GM23248 (cell line): Measurements from ENCODE around the gene GPX1. TPM values are rescaled to one million over a fixed set of nuclear protein-coding genes. Genes with fewer than 3 reads are reported as not detected.
"Not testable (repeated sequence)": the region's sequence is repeated elsewhere in the genome, so short reads cannot be mapped to it uniquely, and the experiment has no call there.

Experiments
- DNase-seq: peaks from one replicate; pipeline ENCODE4 v3.0.0-alpha.2; 2015
- H2AFZ ChIP-seq: fragments of 200-600 bp; sonication (generic); 2 replicates; pipeline ENCODE4 v1.6.1; 2016; ENCODE audit warnings: antibody characterized with exemption
- H3F3A ChIP-seq: fragments of 200-600 bp; sonication (generic); 2 replicates; pipeline ENCODE4 v1.6.1; 2016; ENCODE audit warnings: mild to moderate bottlenecking, antibody characterized with exemption, mixed run types; ENCODE audit not compliant: insufficient read depth
- H3K27ac ChIP-seq: fragments of 200-600 bp; sonication (generic); 2 replicates; pipeline ENCODE4 v1.5.1; 2016; ENCODE audit warnings: mild to moderate bottlenecking
- H3K27me3 ChIP-seq: fragments of 200-600 bp; sonication (generic); replicated peaks from 2 replicates; pipeline ENCODE4 v1.6.1; 2016; ENCODE audit warnings: mild to moderate bottlenecking; ENCODE audit not compliant: insufficient read depth
- H3K36me3 ChIP-seq: fragments of 200-600 bp; sonication (generic); 2 replicates; pipeline ENCODE4 v1.6.1; 2016; ENCODE audit warnings: low read depth, mild to moderate bottlenecking
- H3K4me1 ChIP-seq: fragments of 200-600 bp; sonication (generic); 2 replicates; pipeline ENCODE4 v1.6.1; 2016; ENCODE audit warnings: mild to moderate bottlenecking; ENCODE audit not compliant: insufficient read depth
- H3K4me2 ChIP-seq: fragments of 200-600 bp; sonication (generic); one replicate; pipeline ENCODE4 v1.6.1; 2016; ENCODE audit warnings: mild to moderate bottlenecking; ENCODE audit not compliant: unreplicated experiment
- H3K4me3 ChIP-seq: fragments of 200-600 bp; sonication (generic); 2 replicates; pipeline ENCODE4 v1.5.1; 2016; ENCODE audit warnings: mild to moderate bottlenecking
- H3K79me2 ChIP-seq: fragments of 200-600 bp; sonication (generic); 2 replicates; pipeline ENCODE4 v1.6.1; 2016; ENCODE audit warnings: mild to moderate bottlenecking; ENCODE audit not compliant: insufficient read depth
- H3K9ac ChIP-seq: fragments of 200-600 bp; sonication (generic); 2 replicates; pipeline ENCODE4 v1.6.1; 2016; ENCODE audit warnings: mild to moderate bottlenecking
- H3K9me2 ChIP-seq: fragments of 200-600 bp; sonication (generic); 2 replicates; pipeline ENCODE4 v1.6.1; 2016; ENCODE audit warnings: mixed run types, mild to moderate bottlenecking, moderate library complexity; ENCODE audit not compliant: insufficient read depth
- H3K9me3 ChIP-seq: fragments of 200-600 bp; sonication (generic); one replicate; pipeline ENCODE4 v1.6.1; 2017; ENCODE audit warnings: low read depth
- H4K20me1 ChIP-seq: fragments of 200-600 bp; sonication (generic); 2 replicates; pipeline ENCODE4 v1.6.0; 2016; ENCODE audit not compliant: insufficient read depth
- EZH2 ChIP-seq: fragments of 200-600 bp; sonication (generic); IDR thresholded peaks from 2 replicates; pipeline ENCODE4 v1.6.1; 2018; ENCODE audit warnings: antibody characterized with exemption, mild to moderate bottlenecking; ENCODE audit not compliant: insufficient read depth, poor library complexity, severe bottlenecking
- EZH2phosphoT487 ChIP-seq: fragments of 200-600 bp; sonication (generic); IDR thresholded peaks from 2 replicates; pipeline ENCODE4 v1.6.1; 2018; ENCODE audit warnings: antibody characterized with exemption, moderate library complexity, mild to moderate bottlenecking, low read depth; ENCODE audit not compliant: insufficient read depth
- WGBS, 2 experiments: methylation state at CpG; one replicate each; pipeline ENCODE4 v1.1.6; 2015 to 2017; ENCODE audit warnings: low lambda C conversion rate in 2 of 2, low coverage in 1 of 2; ENCODE audit errors: missing lambda C conversion rate in 2 of 2; 5-methylcytosine and 5-hydroxymethylcytosine counted together
- in situ Hi-C: fragments of 300-500 bp; cut with MboI; formaldehyde crosslinking; loops from 2 replicates; pipeline ENCODE4 v1.15.0; 2020
- polyA plus RNA-seq: library from polyadenylated mRNA; unstranded; fragments of >200 nt; fragmentation: Nextera tagmentation; extraction: Ambion mirVana; gene quantifications from 2 replicates; pipeline ENCODE4 v1.2.1, GENCODE V29; 2016
- total RNA-seq: library from RNA; depleted of rRNA; stranded (reverse); fragments of >200 nt; shearing (Covaris generic); gene quantifications from 2 replicates; pipeline ENCODE4 v1.2.3, GENCODE V29; 2014

The GPX1 gene
- total and polyA plus RNA-seq, 2 experiments from 2014 or later, result 201 to 454 TPM

GRCh38 chr3:49401766-49402165 lies 43.6 kb upstream of the GPX1 start:
- H3K79me2 ChIP-seq, result peaks cover 100% of the 10 kb centered on the region
- peaks cover 57% of the 10 kb centered on the region for H4K20me1 ChIP-seq
- peaks cover 3% of the 10 kb centered on the region; the same call in 1 of the 2 replicates for H3K36me3 ChIP-seq
- H3K4me1 ChIP-seq, result peaks cover 14% of the 10 kb centered on the region
- no peak for TF ChIP-seq EZH2phosphoT487
- TF ChIP-seq EZH2, result no peak
- in situ Hi-C loops, result no loop called here
- H3K27me3 ChIP-seq, result no peaks in the 10 kb centered on the region
- H2AFZ ChIP-seq, result no peak overlapping the region
- peaks cover 61% of the 10 kb centered on the region for H3F3A ChIP-seq
- no peak overlapping the region for H3K4me3 ChIP-seq
- H3K27ac ChIP-seq, result no peak overlapping the region
- no peak for DNase-seq
- 95 to 98% methylated on average over 2 of the region's 2 CpGs for WGBS, 2 experiments
- H3K9ac ChIP-seq, result no peak overlapping the region
- no peaks in the 10 kb centered on the region for H3K9me2 ChIP-seq
- no peaks in the 10 kb centered on the region for H3K9me3 ChIP-seq
- H3K4me2 ChIP-seq, result no peak overlapping the region

- Histone ChIP-seq H3K9ac (no peak overlapping the region), H3K27ac (no peak overlapping the region), H3K27me3 (no peaks in the 10 kb centered on the region), H3K9me2 (no peaks in the 10 kb centered on the region), H3K4me1 (no peaks in the 10 kb centered on the region), H3K4me3 (no peak overlapping the region), H2AFZ (no peak overlapping the region), H4K20me1 (peaks cover 51% of the 10 kb centered on the region), H3K9me3 (no peaks in the 10 kb centered on the region), H3K4me2 (no peak overlapping the region), H3K79me2 (peaks cover 100% of the 10 kb centered on the region), H3K36me3 (peaks cover 16% of the 10 kb centered on the region; the same call in 1 of the 2 replicates), H3F3A (peaks cover 47% of the 10 kb centered on the region)
- TF ChIP-seq EZH2 (no peak), EZH2phosphoT487 (no peak)
- DNase-seq, result no peak
- in situ Hi-C loops, result no loop called here
- 79% methylated on average over 3 of the region's 3 CpGs for WGBS, 2 experiments
Observed at GRCh38 chr3:49399461-49399860, 41.3 kb upstream of the GPX1 start.

- peaks cover 15% of the 10 kb centered on the region; the same call in 1 of the 2 replicates for H3K36me3 ChIP-seq
- H3K4me2 ChIP-seq, result no peak overlapping the region
- no peak overlapping the region for H3K4me3 ChIP-seq
- in situ Hi-C loops, result no loop called here
- H3K4me1 ChIP-seq, result no peaks in the 10 kb centered on the region
- H3F3A ChIP-seq, result peaks cover 44% of the 10 kb centered on the region
- TF ChIP-seq EZH2phosphoT487, result no peak
- H4K20me1 ChIP-seq, result peaks cover 60% of the 10 kb centered on the region
- no peak overlapping the region for H3K9ac ChIP-seq
- H3K27ac ChIP-seq, result no peak overlapping the region
- no peaks in the 10 kb centered on the region for H3K27me3 ChIP-seq
- WGBS, 2 experiments, result 92 to 96% methylated on average over 4 of the region's 4 CpGs
- H2AFZ ChIP-seq, result no peak overlapping the region
- no peaks in the 10 kb centered on the region for H3K9me3 ChIP-seq
- DNase-seq, result no peak
- H3K9me2 ChIP-seq, result no peaks in the 10 kb centered on the region
- H3K79me2 ChIP-seq, result peaks cover 100% of the 10 kb centered on the region
Observed at GRCh38 chr3:49397470-49397869, 39.3 kb upstream of the GPX1 start.

GRCh38 chr3:49391310-49391709 lies 33.2 kb upstream of the GPX1 start:
- H3K4me1 ChIP-seq, H3K4me3 ChIP-seq, H3K9me2 ChIP-seq, H3K27ac ChIP-seq, H3K9me3 ChIP-seq, in situ Hi-C loops, H3K27me3 ChIP-seq, H3K9ac ChIP-seq, H3K4me2 ChIP-seq, H2AFZ ChIP-seq: not testable (repeated sequence)
- WGBS, 2 experiments, result 80 to 85% methylated on average over 10 of the region's 10 CpGs
- DNase-seq, result peak; percentile 32
- peaks cover 100% of the 10 kb centered on the region for H3K79me2 ChIP-seq
- peaks cover 14% of the 10 kb centered on the region; the same call in 1 of the 2 replicates for H3K36me3 ChIP-seq
- peaks cover 24% of the 10 kb centered on the region for H3F3A ChIP-seq
- peaks cover 55% of the 10 kb centered on the region for H4K20me1 ChIP-seq

GRCh38 chr3:49389297-49389696 lies 31.1 kb upstream of the GPX1 start:
- Histone ChIP-seq H2AFZ (no peak overlapping the region), H3K79me2 (peaks cover 100% of the 10 kb centered on the region), H3K4me2 (no peak overlapping the region), H3K27ac (no peak overlapping the region), H3K4me1 (peaks cover 10% of the 10 kb centered on the region), H3K9me2 (no peaks in the 10 kb centered on the region), H3K4me3 (no peak overlapping the region), H3K36me3 (0 out of 2 replicates have a peak, but pooled peaks cover 3% of the 10 kb centered on the region), H3F3A (peaks cover 32% of the 10 kb centered on the region), H3K27me3 (no peaks in the 10 kb centered on the region), H3K9ac (no peak overlapping the region), H3K9me3 (no peaks in the 10 kb centered on the region), H4K20me1 (peaks cover 56% of the 10 kb centered on the region)
- DNase-seq, result no peak
- TF ChIP-seq EZH2phosphoT487, result no peak
- no peak for TF ChIP-seq EZH2
- in situ Hi-C loops, result no loop called here
- 99% methylated on average over 6 of the region's 6 CpGs for WGBS, 2 experiments
